Neural progenitor cell (in vitro differentiated cells): ENCODE data around the gene RNF126. TPM values are rescaled to one million over a fixed set of nuclear protein-coding genes. Genes with fewer than 3 reads are reported as not detected.

Experiments
- DNase-seq: peaks from one replicate; pipeline ENCODE4 v3.0.0-alpha.2; 2016; ENCODE audit warnings: low spot score
- H2AFZ ChIP-seq: fragments of 200-600 bp; sonication (generic); replicated peaks from 2 replicates; pipeline ENCODE4 v1.6.1; 2016; ENCODE audit warnings: antibody characterized with exemption
- H3F3A ChIP-seq: fragments of 200-600 bp; sonication (generic); 2 replicates; pipeline ENCODE4 v1.6.1; 2016; ENCODE audit warnings: antibody characterized with exemption, low read depth
- H3K27ac ChIP-seq: fragments of 200-600 bp; sonication (generic); 2 replicates; pipeline ENCODE4 v1.5.1; 2016; ENCODE audit warnings: mild to moderate bottlenecking
- H3K27me3 ChIP-seq: fragments of 200-600 bp; sonication (generic); 2 replicates; pipeline ENCODE4 v1.6.1; 2016; ENCODE audit warnings: mild to moderate bottlenecking, moderate library complexity
- H3K36me3 ChIP-seq: fragments of 200-600 bp; sonication (generic); 2 replicates; pipeline ENCODE4 v1.5.1; 2016
- H3K4me1 ChIP-seq: fragments of 200-600 bp; sonication (generic); 2 replicates; pipeline ENCODE4 v1.6.1; 2016; ENCODE audit warnings: mixed run types
- H3K4me2 ChIP-seq: fragments of 200-600 bp; sonication (generic); 2 replicates; pipeline ENCODE4 v1.6.1; 2016
- H3K4me3 ChIP-seq: fragments of 200-600 bp; sonication (generic); 2 replicates; pipeline ENCODE4 v1.5.1; 2016
- H3K79me2 ChIP-seq: fragments of 200-600 bp; sonication (generic); 2 replicates; pipeline ENCODE4 v1.6.1; 2016; ENCODE audit warnings: low read depth
- H3K9ac ChIP-seq: fragments of 200-600 bp; sonication (generic); 2 replicates; pipeline ENCODE4 v1.6.1; 2016
- H3K9me3 ChIP-seq: fragments of 200-600 bp; sonication (generic); 2 replicates; pipeline ENCODE4 v1.5.1; 2016; ENCODE audit warnings: low read depth
- H4K20me1 ChIP-seq: fragments of 200-600 bp; sonication (generic); 2 replicates; pipeline ENCODE4 v1.6.1; 2016; ENCODE audit warnings: low read depth
- H3K27ac Mint-ChIP-seq: 3 replicates; pipeline ENCODE4 v1.8.0; 2021; ENCODE audit warnings: mixed read lengths
- H3K27me3 Mint-ChIP-seq: 2 replicates; pipeline ENCODE4 v1.8.0; 2022; ENCODE audit warnings: low read depth, mild to moderate bottlenecking, inconsistent platforms, moderate library complexity, mixed read lengths; ENCODE audit not compliant: insufficient read depth
- H3K36me3 Mint-ChIP-seq: 3 replicates; pipeline ENCODE4 v1.8.0; 2021; ENCODE audit warnings: mixed read lengths
- H3K4me1 Mint-ChIP-seq: 3 replicates; pipeline ENCODE4 v1.8.0; 2021; ENCODE audit warnings: mixed read lengths
- H3K4me3 Mint-ChIP-seq: 3 replicates; pipeline ENCODE4 v1.8.0; 2021; ENCODE audit warnings: mild to moderate bottlenecking, moderate library complexity, mixed read lengths
- H3K9me3 Mint-ChIP-seq: 3 replicates; pipeline ENCODE4 v1.8.0; 2020; ENCODE audit warnings: mixed read lengths
- CTCF ChIP-seq: fragments of 200-600 bp; sonication (generic); IDR thresholded peaks from 2 replicates; pipeline ENCODE4 v1.5.1; 2017; ENCODE audit warnings: antibody characterized with exemption, mild to moderate bottlenecking
- EZH2 ChIP-seq: fragments of 200-600 bp; sonication (generic); IDR thresholded peaks from 2 replicates; pipeline ENCODE4 v1.6.1; 2017; ENCODE audit warnings: antibody characterized with exemption, mild to moderate bottlenecking, moderate library complexity
- EZH2phosphoT487 ChIP-seq: fragments of 200-600 bp; sonication (generic); IDR thresholded peaks from 2 replicates; pipeline ENCODE4 v1.6.1; 2017; ENCODE audit warnings: antibody characterized with exemption
- total RNA-seq: library from RNA; depleted of rRNA; stranded (reverse); fragments of >200 nt; gene quantifications from 2 replicates; pipeline ENCODE4 v1.2.3, GENCODE V29; 2015; ENCODE audit warnings: low replicate concordance

Gene RNF126
- total RNA-seq, 1 donor from 2014 or later = 9.7 TPM

GRCh38 chr19:613732-614567, 49.1 kb downstream of the RNF126 start:
- Histone ChIP-seq H3K36me3 (no peaks in the 10 kb centered on the region), H3K9me3 (no peaks in the 10 kb centered on the region), H4K20me1 (no peaks in the 10 kb centered on the region), H3K79me2 (no peaks in the 10 kb centered on the region), H3K4me1 (no peaks in the 10 kb centered on the region), H3K27me3 (no peaks in the 10 kb centered on the region), H3K27ac (no peak overlapping the region), H3F3A (no peaks in the 10 kb centered on the region), H3K4me2 (no peak overlapping the region), H3K9ac (no peak overlapping the region), H3K4me3 (no peak overlapping the region), H2AFZ (no peak overlapping the region)
- Mint-ChIP-seq H3K27me3 (peaks cover 9% of the 10 kb centered on the region), H3K9me3 (no peaks in the 10 kb centered on the region), H3K4me1 (peaks cover 8% of the 10 kb centered on the region), H3K36me3 (peaks cover 13% of the 10 kb centered on the region), H3K27ac (peak overlapping the region; percentile 17), H3K4me3 (no peak overlapping the region)
- TF ChIP-seq EZH2 = no peak
- no peak for TF ChIP-seq CTCF
- TF ChIP-seq EZH2phosphoT487 = no peak
- DNase-seq = no peak

- no peaks in the 10 kb centered on the region for H3K36me3 ChIP-seq
- TF ChIP-seq CTCF = no peak
- TF ChIP-seq EZH2phosphoT487 = no peak
- no peak for TF ChIP-seq EZH2
- no peak overlapping the region for H3K4me2 ChIP-seq
- no peaks in the 10 kb centered on the region for H3K79me2 ChIP-seq
- H3K4me3 ChIP-seq = no peak overlapping the region
- no peak overlapping the region for H3K9ac ChIP-seq
- no peaks in the 10 kb centered on the region for H4K20me1 ChIP-seq
- Mint-ChIP-seq H3K36me3 (peaks cover 10% of the 10 kb centered on the region), H3K9me3 (no peaks in the 10 kb centered on the region), H3K4me3 (no peak overlapping the region), H3K27ac (no peak overlapping the region), H3K27me3 (peaks cover 9% of the 10 kb centered on the region), H3K4me1 (peaks cover 8% of the 10 kb centered on the region)
- H3K27me3 ChIP-seq = no peaks in the 10 kb centered on the region
- no peaks in the 10 kb centered on the region for H3K4me1 ChIP-seq
- H3F3A ChIP-seq = no peaks in the 10 kb centered on the region
- H2AFZ ChIP-seq = no peak overlapping the region
- no peak for DNase-seq
- no peak overlapping the region for H3K27ac ChIP-seq
- no peaks in the 10 kb centered on the region for H3K9me3 ChIP-seq
Measured at GRCh38 chr19:612941-613340, 50.1 kb downstream of the RNF126 start.

GRCh38 chr19:611481-611868, 51.5 kb downstream of the RNF126 start:
- Mint-ChIP-seq H3K4me1 (peaks cover 8% of the 10 kb centered on the region), H3K36me3 (peaks cover 10% of the 10 kb centered on the region), H3K9me3 (no peaks in the 10 kb centered on the region), H3K4me3 (no peak overlapping the region), H3K27ac (no peak overlapping the region), H3K27me3 (peaks cover 9% of the 10 kb centered on the region)
- Histone ChIP-seq H3K9me3 (no peaks in the 10 kb centered on the region), H3F3A (no peaks in the 10 kb centered on the region), H3K4me2 (no peak overlapping the region), H2AFZ (no peak overlapping the region), H3K27ac (no peak overlapping the region), H3K79me2 (no peaks in the 10 kb centered on the region), H3K9ac (no peak overlapping the region), H3K4me3 (no peak overlapping the region), H3K27me3 (no peaks in the 10 kb centered on the region), H4K20me1 (no peaks in the 10 kb centered on the region), H3K4me1 (no peaks in the 10 kb centered on the region), H3K36me3 (no peaks in the 10 kb centered on the region)
- DNase-seq = no peak
- TF ChIP-seq EZH2phosphoT487 = no peak
- no peak for TF ChIP-seq EZH2
- no peak for TF ChIP-seq CTCF
